Naive B cell (primary cell): ENCODE results near the gene ZNF500. TPM values are rescaled to one million over a fixed set of nuclear protein-coding genes. Genes with fewer than 3 reads are reported as not detected.

Source experiments
- ATAC-seq, 2 donors: fragments of 150-1000 bp; cut with Tn5 transposase; 2 replicates each; pipeline ENCODE4 v1.10.0; 2021; ENCODE audit warnings: low read depth in 2 of 2, mild to moderate bottlenecking in 2 of 2, moderate library complexity in 2 of 2
- DNase-seq: peaks from one replicate; pipeline ENCODE4 v3.0.0; 2022
- H3K27ac Mint-ChIP-seq, 6 donors: one replicate each; pipeline ENCODE4 v1.8.0; 2020 to 2022; ENCODE audit warnings: mild to moderate bottlenecking in 6 of 6, mixed read lengths in 6 of 6, moderate library complexity in 5 of 6, inconsistent platforms in 2 of 6
- H3K27me3 Mint-ChIP-seq, 3 donors: one replicate each; pipeline ENCODE4 v1.8.0; 2021 to 2022; ENCODE audit warnings: mixed read lengths in 3 of 3, mild to moderate bottlenecking in 1 of 3
- H3K36me3 Mint-ChIP-seq, 2 donors: one replicate each; pipeline ENCODE4 v1.8.0; 2020 to 2022; ENCODE audit warnings: mixed read lengths in 2 of 2, inconsistent platforms in 1 of 2, mild to moderate bottlenecking in 1 of 2
- H3K4me1 Mint-ChIP-seq, 3 donors: one replicate each; pipeline ENCODE4 v1.8.0; 2020 to 2022; ENCODE audit warnings: mixed read lengths in 3 of 3, inconsistent platforms in 1 of 3, mild to moderate bottlenecking in 1 of 3, moderate library complexity in 1 of 3
- H3K4me3 Mint-ChIP-seq, 8 donors: one replicate each; pipeline ENCODE4 v1.8.0; 2020 to 2022; ENCODE audit warnings: mild to moderate bottlenecking in 8 of 8, mixed read lengths in 8 of 8, moderate library complexity in 8 of 8, inconsistent platforms in 2 of 8
- H3K9me3 Mint-ChIP-seq, 7 donors: one replicate each; pipeline ENCODE4 v1.8.0; 2020 to 2022; ENCODE audit warnings: mixed read lengths in 7 of 7, mild to moderate bottlenecking in 5 of 7, inconsistent platforms in 2 of 7, moderate library complexity in 1 of 7
- polyA plus RNA-seq, 6 donors: library from polyadenylated mRNA; unstranded; fragments of 300-500 nt; fragmentation: Illumina TruSeq; gene quantifications; one replicate each; pipeline ENCODE4 v1.2.3, GENCODE V29; 2021; ENCODE audit warnings: low read depth in 6 of 6

Gene ZNF500
- polyA plus RNA-seq = 10 to 100 TPM in 4 of 6 donors, 1 to 10 TPM in 1, not detected in 1; 6.7 to 19.9 (median 14.1) TPM

DNA sequence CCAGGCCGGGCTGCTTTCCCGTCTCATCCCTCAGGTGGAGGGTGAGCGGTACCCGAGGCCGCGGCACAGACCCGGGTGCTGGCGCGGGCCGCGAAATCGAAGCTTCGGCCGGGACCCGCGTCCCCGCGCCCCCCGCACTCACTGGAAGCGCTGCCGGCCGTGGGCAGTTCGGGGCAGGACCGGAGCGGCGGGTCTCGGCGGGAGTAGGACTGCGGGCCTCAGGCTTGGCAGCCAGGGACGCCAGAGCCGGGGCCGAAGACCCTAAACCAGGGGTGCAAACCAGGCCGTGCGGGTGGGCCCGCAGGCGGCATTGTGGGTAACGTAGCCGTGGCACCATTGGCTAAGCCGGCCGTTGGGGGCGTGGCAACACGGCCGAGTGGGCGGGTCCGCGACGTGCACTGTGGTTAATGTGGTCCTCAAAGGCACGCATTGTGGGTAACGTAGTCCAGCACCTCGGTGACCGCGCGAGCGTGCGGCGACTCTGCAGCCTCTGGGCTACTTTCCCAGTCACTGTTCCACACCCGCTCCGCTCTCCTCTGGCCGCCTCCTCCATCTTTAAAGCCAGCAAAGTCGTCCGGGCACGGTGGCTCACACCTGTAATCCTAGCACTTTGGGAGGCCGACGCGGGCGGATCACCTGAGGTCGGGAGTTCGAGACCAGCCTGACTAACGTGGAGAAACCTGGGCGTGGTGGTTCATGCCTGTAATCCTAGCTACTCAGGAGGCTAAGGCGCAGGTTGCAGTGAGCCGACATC lies at the start of gene ZNF500:
ZNF500 (minus strand) TSS at position 288 of the 754 bp plus-strand sequence. CDS start 1,184 bp downstream, outside the sequence.
- peak within 1 kb of the TSS; percentile 76 to 97 (median 85) for H3K27ac Mint-ChIP-seq
- no peaks in the 10 kb centered on the region for H3K36me3 Mint-ChIP-seq
- DNase-seq (peak; percentile 94), ATAC-seq (peak; percentile 97 to 99)
- H3K4me1 Mint-ChIP-seq = peaks cover 22 to 42% (median 38%) of the 10 kb centered on the region in 3 donors
- no peaks in the 10 kb centered on the region for H3K27me3 Mint-ChIP-seq
- H3K4me3 Mint-ChIP-seq = peak within 1 kb of the TSS; percentile 92 to 95 (median 94)
- H3K9me3 Mint-ChIP-seq = peaks cover 0 to 2% (median 0%) of the 10 kb centered on the region in 7 donors

GRCh38 chr16:4814542-4815173 lies 47.7 kb upstream of the ZNF500 start:
- Mint-ChIP-seq H3K9me3 (no peaks in the 10 kb centered on the region), H3K4me3 (no peak overlapping the region), H3K27me3 (no peaks in the 10 kb centered on the region), H3K4me1 (peaks cover 0 to 6% (median 3%) of the 10 kb centered on the region in 3 donors), H3K36me3 (peaks cover 16% of the 10 kb centered on the region in 2 donors), H3K27ac (no peak overlapping the region)
- DNase-seq (no peak), ATAC-seq (no peak)

DNA sequence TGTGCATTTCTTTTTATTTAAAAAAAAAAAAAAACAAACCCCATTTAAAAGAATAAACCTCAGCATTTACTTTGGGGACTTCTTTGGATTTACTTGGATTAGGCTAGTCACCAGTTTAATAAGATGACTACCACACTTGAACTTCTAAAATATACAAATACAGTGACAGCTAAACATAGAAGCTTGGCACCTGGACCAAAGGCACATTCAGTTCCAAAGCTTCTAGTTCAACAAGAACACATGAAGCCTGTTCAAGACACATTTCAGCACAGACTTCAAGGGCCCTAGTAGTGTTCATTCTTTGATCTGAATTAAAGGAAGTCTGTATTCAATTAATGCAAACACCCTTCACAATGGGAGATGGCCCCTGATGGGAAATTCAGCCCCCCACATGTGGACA lies 47.1 kb upstream of the ZNF500 start:
- Mint-ChIP-seq H3K4me1 (peaks cover 0 to 6% (median 3%) of the 10 kb centered on the region in 3 donors), H3K36me3 (peaks cover 16% of the 10 kb centered on the region in 2 donors), H3K27me3 (no peaks in the 10 kb centered on the region), H3K4me3 (no peak overlapping the region), H3K27ac (no peak overlapping the region), H3K9me3 (no peaks in the 10 kb centered on the region)
- no peak for ATAC-seq
- DNase-seq = no peak

DNA sequence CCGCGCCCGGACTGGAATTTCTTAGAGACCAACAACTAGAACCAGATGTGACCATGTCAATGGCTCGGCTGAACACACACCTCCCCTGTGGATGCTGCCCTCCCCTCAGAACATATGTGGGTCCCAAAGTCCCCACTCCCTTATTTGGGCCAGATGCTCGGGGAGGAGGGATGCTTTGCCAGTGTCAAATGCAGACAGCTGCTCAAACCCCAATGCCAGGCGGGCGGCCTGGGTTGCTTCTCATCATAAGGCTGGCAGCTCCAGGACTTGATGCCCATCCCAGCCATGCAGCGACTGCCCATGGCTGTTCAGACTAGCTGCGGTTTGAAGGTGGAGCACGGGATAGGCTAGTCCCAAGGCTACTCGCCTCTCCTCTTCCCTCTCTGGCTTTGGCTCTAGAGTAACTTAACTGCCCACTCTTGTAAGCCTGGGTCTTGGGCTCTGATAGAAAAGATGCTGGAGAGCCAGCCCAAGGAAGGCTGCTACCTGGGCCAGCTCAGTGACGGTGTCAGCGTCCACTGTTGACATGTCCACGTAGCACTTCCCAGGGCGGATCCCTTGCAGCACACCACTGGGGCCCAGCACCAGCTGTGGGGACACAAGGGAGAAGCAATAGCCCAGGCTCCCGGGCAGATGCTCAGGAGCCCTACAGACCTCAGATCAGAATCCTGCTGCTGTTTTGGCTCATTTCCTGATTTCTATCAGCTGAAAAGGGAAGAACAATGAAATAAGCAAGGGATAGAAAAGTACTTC lies 46.5 kb upstream of the ZNF500 start:
- peaks cover 0 to 6% (median 3%) of the 10 kb centered on the region in 3 donors for H3K4me1 Mint-ChIP-seq
- H3K36me3 Mint-ChIP-seq = peaks cover 10 to 16% of the 10 kb centered on the region in 2 donors
- no peaks in the 10 kb centered on the region for H3K9me3 Mint-ChIP-seq
- DNase-seq (no peak), ATAC-seq (no peak)
- peak overlapping the region in 2 of 6 donors; percentile 32 to 76 for H3K27ac Mint-ChIP-seq
- no peaks in the 10 kb centered on the region for H3K27me3 Mint-ChIP-seq
- no peak overlapping the region for H3K4me3 Mint-ChIP-seq

DNA sequence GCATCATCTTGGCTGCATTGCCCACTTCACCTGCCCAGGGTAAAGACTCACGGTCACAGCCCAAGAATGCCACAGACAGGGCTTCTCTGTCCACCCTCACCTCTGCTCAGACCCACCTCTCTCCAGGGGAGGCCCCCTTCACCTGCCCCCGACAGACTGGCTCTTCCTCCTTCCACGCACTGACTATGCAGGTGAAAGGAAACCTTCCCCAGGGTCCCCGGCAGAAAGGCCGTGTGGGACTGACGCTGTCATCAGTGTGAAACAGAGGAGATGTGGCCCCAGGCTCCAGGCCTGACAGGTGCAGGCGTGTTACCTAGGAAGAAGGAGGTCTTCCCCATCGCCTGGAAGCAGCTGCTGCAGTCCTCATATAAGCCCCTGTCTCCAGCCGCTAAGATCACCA lies 44.8 kb upstream of the ZNF500 start:
- Mint-ChIP-seq H3K36me3 (peaks cover 8 to 11% of the 10 kb centered on the region in 2 donors), H3K4me3 (no peak overlapping the region), H3K27ac (peak overlapping the region in 3 of 6 donors; percentile 29 to 90 (median 79)), H3K27me3 (no peaks in the 10 kb centered on the region), H3K9me3 (no peaks in the 10 kb centered on the region), H3K4me1 (peaks cover 0 to 6% (median 3%) of the 10 kb centered on the region in 3 donors)
- no peak for ATAC-seq
- no peak for DNase-seq

DNA sequence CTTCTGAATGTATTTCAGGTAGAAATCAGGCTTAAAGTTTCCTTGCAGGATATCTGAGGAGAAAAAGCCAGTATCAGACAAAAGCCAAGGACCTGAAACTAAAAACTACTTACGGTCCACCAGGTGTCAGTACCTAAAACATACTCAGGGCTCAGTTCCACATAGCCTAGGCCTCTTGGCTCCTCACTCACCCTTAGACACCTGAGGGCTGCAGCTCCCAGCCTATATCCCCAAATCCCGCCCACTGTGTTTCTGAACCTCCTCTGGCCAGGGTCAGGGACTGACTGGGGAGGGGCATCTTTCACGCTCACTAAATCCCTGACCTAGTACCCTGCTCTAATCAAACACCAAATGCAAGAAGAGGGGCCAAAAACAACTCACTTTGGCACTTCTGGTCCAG lies 44.3 kb upstream of the ZNF500 start:
- Mint-ChIP-seq H3K36me3 (peaks cover 7 to 8% of the 10 kb centered on the region in 2 donors), H3K4me1 (peaks cover 0 to 6% (median 3%) of the 10 kb centered on the region in 3 donors), H3K27me3 (no peaks in the 10 kb centered on the region), H3K27ac (peak overlapping the region in 3 of 6 donors; percentile 11 to 59 (median 29)), H3K9me3 (no peaks in the 10 kb centered on the region), H3K4me3 (no peak overlapping the region)
- DNase-seq (no peak), ATAC-seq (no peak)

GRCh38 chr16:4806280-4806679 lies 39.3 kb upstream of the ZNF500 start:
- ATAC-seq (no peak), DNase-seq (no peak)
- no peaks in the 10 kb centered on the region for H3K36me3 Mint-ChIP-seq
- no peaks in the 10 kb centered on the region for H3K9me3 Mint-ChIP-seq
- peak overlapping the region in 1 of 6 donors; percentile 9 for H3K27ac Mint-ChIP-seq
- no peaks in the 10 kb centered on the region for H3K27me3 Mint-ChIP-seq
- no peak overlapping the region for H3K4me3 Mint-ChIP-seq
- peaks cover 4 to 19% (median 9%) of the 10 kb centered on the region in 3 donors for H3K4me1 Mint-ChIP-seq

DNA sequence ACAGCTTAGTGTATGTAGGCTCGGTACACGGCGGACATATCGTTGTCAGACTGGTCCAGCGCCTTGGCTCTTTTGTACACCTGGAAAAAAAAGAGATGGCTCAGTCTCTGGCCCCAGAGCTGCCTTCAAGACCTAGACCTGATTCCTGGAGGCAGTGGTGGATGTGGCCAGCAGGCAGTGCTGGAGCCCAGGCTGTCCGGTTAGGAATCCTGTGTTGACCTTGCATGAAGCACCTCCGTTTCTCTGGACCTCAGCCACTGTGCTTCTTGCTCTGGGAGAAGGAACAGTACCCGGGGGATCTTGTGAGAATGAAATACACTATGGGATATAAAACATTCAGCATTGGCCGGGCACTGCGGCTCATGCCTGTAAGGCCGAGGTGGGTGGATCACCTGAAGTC lies 38.3 kb upstream of the ZNF500 start:
- Mint-ChIP-seq H3K27me3 (no peaks in the 10 kb centered on the region), H3K9me3 (no peaks in the 10 kb centered on the region), H3K4me3 (peak overlapping the region in 2 of 8 donors; percentile 28 to 30), H3K4me1 (peaks cover 11 to 29% (median 18%) of the 10 kb centered on the region in 3 donors), H3K36me3 (no peaks in the 10 kb centered on the region), H3K27ac (no peak overlapping the region)
- DNase-seq (no peak), ATAC-seq (no peak)

GRCh38 chr16:4803898-4804762 lies 37.2 kb upstream of the ZNF500 start:
- no peaks in the 10 kb centered on the region for H3K27me3 Mint-ChIP-seq
- ATAC-seq = no peak
- H3K4me1 Mint-ChIP-seq = peaks cover 15 to 33% (median 21%) of the 10 kb centered on the region in 3 donors
- peak overlapping the region in 1 of 6 donors; percentile 18 for H3K27ac Mint-ChIP-seq
- H3K36me3 Mint-ChIP-seq = no peaks in the 10 kb centered on the region
- DNase-seq = no peak
- H3K4me3 Mint-ChIP-seq = peak overlapping the region; percentile 39 to 88 (median 77)
- H3K9me3 Mint-ChIP-seq = no peaks in the 10 kb centered on the region

DNA sequence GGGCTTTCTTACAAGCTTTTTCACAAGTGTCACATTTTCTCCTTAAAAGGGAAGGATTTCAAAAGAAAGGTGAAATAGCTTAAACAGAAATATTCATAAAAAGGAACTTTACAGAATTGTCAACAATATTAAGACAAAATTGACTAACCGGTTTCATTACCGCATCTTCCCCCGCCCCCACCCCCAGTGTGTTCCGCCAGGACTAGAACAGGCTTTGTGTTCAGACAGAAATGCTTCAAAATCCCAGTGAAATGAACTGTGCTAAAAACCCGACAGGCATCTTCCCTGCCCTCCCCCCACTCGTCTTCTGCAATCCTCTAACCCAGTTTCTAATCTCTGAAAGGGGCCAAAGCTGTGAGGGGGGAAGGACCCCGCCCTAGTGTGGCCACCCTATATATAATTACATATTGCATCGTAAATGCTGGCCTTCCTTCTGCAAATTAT lies 36.5 kb upstream of the ZNF500 start:
- peak overlapping the region in 4 of 6 donors; percentile 28 to 82 (median 65) for H3K27ac Mint-ChIP-seq
- peak overlapping the region; percentile 81 to 92 (median 86) for H3K4me3 Mint-ChIP-seq
- ATAC-seq = no peak
- no peaks in the 10 kb centered on the region for H3K9me3 Mint-ChIP-seq
- no peak for DNase-seq
- no peaks in the 10 kb centered on the region for H3K36me3 Mint-ChIP-seq
- H3K4me1 Mint-ChIP-seq = peaks cover 15 to 38% (median 21%) of the 10 kb centered on the region in 3 donors
- no peaks in the 10 kb centered on the region for H3K27me3 Mint-ChIP-seq

DNA sequence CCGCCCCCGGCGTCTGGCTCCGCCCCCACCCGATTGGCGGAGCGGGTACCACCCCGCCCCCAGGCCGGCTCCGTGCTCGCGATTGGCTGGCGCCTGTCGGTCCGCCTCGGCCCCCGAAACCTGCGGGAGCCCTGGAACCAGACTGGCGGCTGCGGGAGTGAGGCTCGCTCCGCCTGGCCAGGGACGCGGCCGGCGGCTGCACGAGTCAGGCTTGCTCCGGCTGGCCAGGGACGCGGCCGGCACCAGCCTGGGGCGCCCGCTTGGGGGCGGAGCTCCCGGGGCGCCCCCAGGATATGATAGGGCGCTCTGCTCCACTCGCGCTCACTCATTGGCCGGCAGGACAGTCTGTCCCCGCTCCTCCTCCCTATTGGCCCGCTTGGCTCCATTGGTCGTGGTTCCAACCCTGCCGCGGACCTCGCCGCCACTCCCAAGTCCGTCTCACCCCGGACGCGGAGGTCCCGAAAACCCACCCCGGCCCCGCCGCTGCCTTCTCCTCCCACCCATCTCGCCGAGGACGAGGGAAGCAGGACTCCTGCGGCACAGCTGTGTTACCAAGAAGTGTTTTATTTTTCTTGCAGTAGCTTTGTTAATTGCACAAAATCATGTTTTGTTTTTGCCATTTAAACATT lies 35.8 kb upstream of the ZNF500 start:
- Mint-ChIP-seq H3K9me3 (no peaks in the 10 kb centered on the region), H3K4me1 (peaks cover 15 to 38% (median 21%) of the 10 kb centered on the region in 3 donors), H3K4me3 (peak overlapping the region; percentile 81 to 94 (median 87)), H3K36me3 (no peaks in the 10 kb centered on the region), H3K27ac (peak overlapping the region; percentile 28 to 83 (median 70)), H3K27me3 (no peaks in the 10 kb centered on the region)
- ATAC-seq = peak; percentile 80 to 84
- DNase-seq = peak; percentile 93
